Measurements from ENCODE around the gene GNAT3. TPM values are rescaled to one million over a fixed set of nuclear protein-coding genes. Genes with fewer than 3 reads are reported as not detected.

Gene GNAT3
- total and polyA plus RNA-seq, 2 of the 8 experiments (the other 6 are each of a cell fraction or from before 2014, with no cell fraction given): not detected

DNA sequence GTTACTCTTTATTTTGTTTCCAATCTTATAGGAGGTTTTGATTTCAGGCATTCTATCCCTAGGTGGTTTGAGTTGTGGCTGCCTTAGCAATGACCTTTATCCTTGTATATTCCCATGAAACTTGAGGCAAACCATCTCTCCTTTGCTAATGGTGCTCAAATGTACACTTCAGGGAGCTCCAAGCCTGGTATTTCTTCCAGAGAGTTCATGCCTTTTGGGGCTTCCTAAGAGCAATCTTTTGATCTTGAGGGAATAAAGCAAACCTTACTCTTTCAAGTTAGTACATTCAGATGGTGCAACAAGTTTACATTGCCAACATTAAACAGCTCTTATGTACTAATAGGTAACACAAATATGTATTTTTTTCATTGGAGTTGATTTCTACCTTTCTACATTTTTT lies 3.4 kb upstream of the GNAT3 start (continued):
- TF ChIP-seq CTBP2 (IDR thresholded peaks at IDR 0.05; ENCODE audit: borderline replicate concordance, insufficient read depth, insufficient read length, low read length): no peak
- no peak for TF ChIP-seq JUND (IDR thresholded peaks at IDR 0.05; ENCODE audit: low read length)
- no peak for TF ChIP-seq MAX (IDR thresholded peaks at IDR 0.05)
- TF ChIP-seq SIRT6 (IDR thresholded peaks at IDR 0.05; ENCODE audit: low read length): no peak
- no peak for TF ChIP-seq SP2 (IDR thresholded peaks at IDR 0.05; ENCODE audit: low read length)
- TF ChIP-seq ZNF274 (IDR thresholded peaks at IDR 0.05; ENCODE audit: borderline replicate concordance, extremely low read depth, low read length): no peak
- TF ChIP-seq GTF2F1 (IDR thresholded peaks at IDR 0.05; ENCODE audit: borderline replicate concordance, low read depth, low read length): no peak

Data from H1 (cell line).